NCI-H2196 (cell line): ENCODE measurements around the gene FAM20C.
"Not testable (repeated sequence)": the region's sequence is repeated elsewhere in the genome, so short reads cannot be mapped to it uniquely, and the experiment has no call there.

ENCODE experiments used
- DNase-seq: peaks from one replicate; lab custom pipeline; 2025; ENCODE audit not compliant: unreplicated experiment; lab: John Stamatoyannopoulos, UW

The FAM20C gene

GRCh38 chr7:255721-256361, 63.5 kb downstream of the FAM20C start:
- DNase-seq = no peak

GRCh38 chr7:256461-256940, 64.1 kb downstream of the FAM20C start:
- DNase-seq = no peak

GRCh38 chr7:256981-257646, 64.7 kb downstream of the FAM20C start:
- DNase-seq = no peak

DNA sequence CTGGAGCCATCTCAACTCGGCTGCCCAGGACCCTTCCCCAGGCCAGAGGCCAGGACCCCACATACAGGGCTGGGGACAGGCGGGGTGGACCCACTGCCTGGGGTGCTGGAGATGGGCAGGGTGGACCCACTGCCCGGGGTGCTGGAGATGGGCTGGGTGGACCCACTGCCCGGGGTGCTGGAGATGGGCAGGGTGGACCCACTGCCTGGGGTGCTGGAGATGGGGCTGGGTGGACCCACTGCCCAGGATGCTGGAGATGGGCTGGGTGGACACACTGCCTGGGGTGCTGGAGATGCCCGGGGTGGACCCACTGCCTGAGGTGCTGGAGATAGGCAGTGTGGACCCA, 65.2 kb downstream of the FAM20C start:
- DNase-seq = no peak

GRCh38 chr7:258476-259190, 66.3 kb downstream of the FAM20C start:
- no peak for DNase-seq

DNA sequence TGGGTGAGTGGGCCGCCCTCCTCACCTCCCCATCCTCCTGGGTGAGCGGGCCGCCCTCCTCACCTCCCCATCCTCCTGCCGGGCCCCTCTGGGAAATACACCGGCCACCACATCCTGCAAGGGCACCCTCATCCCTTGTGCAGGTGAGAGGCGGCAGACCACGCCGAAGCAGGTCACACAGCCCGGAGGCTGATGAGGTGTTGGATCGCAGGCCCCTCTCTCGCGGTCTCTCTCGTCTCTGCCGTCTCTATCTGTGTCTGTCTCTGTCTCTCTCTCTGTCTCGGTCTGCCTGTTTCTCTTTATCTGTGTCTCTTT, 66.8 kb downstream of the FAM20C start:
- DNase-seq = no peak

DNA sequence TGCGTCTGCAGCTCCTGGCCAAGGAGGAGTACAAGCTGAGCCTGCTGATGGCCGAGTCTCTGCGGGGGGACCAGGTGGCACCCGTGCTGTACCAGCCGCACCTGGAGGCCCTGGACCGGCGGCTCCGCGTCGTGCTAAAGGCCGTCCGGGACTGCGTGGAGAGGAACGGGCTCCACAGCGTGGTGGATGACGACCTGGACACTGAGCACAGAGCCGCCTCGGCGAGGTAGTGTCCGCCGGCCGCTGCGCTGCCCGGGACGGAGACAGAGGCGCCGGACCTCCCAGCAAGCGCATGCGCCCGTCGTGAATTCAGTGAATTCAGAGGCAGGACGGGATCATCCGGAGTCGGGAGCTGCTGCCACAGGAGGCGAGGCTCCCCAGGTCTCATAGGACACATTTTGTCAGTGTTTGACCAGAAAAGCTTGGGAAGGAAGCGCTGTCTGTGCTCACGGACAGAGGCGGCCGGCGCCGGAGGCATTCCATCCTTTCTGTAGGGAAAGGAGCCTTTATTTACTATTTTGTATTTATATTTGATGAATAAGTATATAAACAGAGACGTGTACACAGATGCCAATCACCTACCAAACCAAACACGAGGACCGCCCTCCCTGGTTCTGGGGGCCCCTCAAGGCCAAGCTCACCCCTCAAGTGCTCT, 67.5 kb downstream of the FAM20C start:
- DNase-seq = no peak

DNA sequence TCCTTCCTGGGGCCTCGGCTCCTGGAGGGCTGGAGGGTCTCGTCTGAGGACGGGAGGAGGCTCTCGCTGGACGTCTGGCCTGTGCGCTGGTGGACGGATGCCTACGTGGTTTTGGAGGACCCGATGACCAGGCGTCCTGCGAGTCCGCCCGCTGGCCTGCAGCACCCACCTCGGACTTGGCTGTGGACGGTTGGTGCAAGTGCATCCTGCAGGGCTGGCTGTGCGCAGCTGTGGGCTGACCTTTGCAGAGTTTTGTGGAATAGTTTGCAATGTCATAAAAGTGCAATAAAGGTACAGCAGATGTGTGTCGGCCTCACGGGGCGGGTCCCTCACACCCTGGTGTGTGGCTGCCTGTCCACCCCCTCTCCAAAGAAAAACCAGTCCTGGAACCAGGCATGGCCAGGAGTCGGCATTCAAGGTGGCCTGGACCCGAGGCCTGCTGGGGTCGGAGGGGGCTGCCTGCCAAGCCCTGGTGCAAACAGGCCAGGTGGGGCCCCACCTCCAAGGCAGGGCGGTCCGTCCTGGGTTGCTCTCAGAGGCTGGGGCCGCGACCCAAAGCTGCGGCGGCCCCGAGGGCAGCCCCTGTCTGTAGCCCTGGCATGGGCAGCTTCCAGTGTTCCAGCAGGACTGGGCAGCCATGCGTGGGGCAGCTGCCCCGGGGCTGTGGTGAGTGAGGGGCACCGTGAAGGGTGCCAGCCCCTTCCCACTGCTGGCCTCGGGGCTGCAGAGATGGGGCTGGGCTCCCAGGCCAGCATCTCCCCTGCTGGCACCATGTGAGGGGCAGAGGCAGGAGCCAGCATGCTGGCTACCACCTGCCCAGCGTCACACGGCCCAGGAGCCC, 68.3 kb downstream of the FAM20C start:
- no peak for DNase-seq

GRCh38 chr7:261341-262250, 69.2 kb downstream of the FAM20C start:
- DNase-seq = no peak

GRCh38 chr7:262251-262572, 69.8 kb downstream of the FAM20C start:
- DNase-seq = no peak

GRCh38 chr7:262631-263311, 70.4 kb downstream of the FAM20C start:
- DNase-seq = not testable (repeated sequence)

GRCh38 chr7:263483-264351, 71.3 kb downstream of the FAM20C start:
- not testable (repeated sequence) for DNase-seq

DNA sequence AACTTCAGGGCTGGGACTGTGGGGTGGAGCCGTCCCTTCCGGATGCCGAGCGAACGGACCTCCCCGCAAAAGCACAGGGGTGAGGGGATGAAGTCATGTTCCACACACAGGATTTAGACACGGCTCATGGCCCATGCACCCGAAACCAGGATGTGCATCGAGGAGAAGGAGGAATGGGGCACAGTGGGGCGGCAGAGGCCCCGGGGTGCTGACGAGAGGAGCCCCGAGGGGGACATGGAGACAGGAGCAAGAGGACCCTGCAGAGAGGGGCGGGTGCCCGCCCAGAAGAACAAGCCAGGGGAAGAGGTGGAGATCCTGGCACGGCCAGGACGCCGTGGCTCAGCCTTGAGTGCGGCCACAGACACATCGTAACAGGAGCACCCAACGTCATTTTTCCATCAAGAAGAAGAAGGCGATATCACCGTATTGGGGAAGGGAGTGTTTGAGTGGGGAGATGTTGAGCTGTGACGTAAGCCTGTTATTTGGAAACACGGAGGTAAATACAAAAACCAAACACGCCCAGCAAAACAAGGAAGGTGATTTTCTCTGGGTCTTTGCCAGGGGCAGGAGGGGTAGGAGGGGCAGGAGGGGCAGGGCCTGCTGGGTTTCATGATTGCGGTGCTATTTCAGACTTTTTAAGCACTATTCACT, 72.3 kb downstream of the FAM20C start:
- DNase-seq = peak; percentile 53

- no peak for DNase-seq
Measured at GRCh38 chr7:265192-265997, 73.0 kb downstream of the FAM20C start.

DNA sequence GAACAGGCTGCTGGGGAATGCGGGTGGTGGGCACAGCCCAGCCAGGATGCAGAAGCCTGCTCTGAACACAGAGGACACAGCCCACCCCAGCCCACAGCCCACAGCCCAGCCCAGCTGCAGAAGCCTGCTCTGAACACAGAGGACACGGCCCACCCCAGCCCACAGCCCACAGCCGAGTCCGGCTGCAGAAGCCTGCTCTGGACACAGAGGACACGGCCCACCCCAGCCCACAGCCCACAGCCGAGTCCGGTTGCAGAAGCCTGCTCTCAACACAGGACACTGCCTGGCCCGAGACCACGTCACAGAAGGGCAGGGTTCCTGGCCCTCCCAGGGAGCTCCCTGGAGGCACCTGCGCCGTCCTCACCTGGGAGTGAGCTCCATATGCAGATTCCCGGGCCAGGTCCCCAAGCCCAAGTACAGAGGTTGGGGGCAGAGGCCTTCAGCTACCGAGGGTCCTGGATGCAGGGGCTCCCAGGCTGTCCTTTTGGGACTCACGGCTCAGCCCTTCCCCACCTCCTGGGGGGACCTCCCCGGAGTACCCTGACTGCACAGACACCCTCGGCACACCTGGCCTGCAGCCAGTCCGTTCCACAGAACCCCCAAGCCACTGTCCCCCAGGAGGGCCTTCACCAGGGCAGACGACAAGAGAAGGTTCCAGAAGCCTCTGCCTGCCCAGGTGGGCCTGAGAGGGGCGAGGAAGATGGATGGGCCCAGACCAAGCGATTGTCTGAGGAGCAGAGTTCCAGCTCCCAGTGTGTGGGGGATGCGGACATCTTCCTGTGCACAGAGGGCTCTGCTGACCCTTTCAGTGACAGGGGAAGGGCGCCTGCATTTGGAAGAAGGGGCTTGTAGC, 73.9 kb downstream of the FAM20C start:
- no peak for DNase-seq
